DND-41 (cell line): ENCODE results near the gene SMTNL2.
"Not testable (repeated sequence)": the region's sequence is repeated elsewhere in the genome, so short reads cannot be mapped to it uniquely, and the experiment has no call there.

Source experiments
- ATAC-seq: fragments of 200-7000 bp; cut with Tn5 transposase; 3 replicates; pipeline ENCODE4 v1.9.1; 2021; ENCODE audit warnings: low read depth; ENCODE audit not compliant: insufficient read depth
- DNase-seq: peaks from one replicate; pipeline ENCODE4 v3.0.0-alpha.2; 2020
- H2AFZ ChIP-seq: 2 replicates; pipeline ENCODE4 v1.6.0; 2012; ENCODE audit warnings: low read depth, low read length
- H3K27ac ChIP-seq: 2 replicates; pipeline ENCODE4 v1.5.1; 2012; ENCODE audit warnings: low read length, inconsistent platforms
- H3K27me3 ChIP-seq: fragments of 200-600 bp; sonication (generic); 2 replicates; pipeline ENCODE4 v1.6.0; 2012; ENCODE audit warnings: low read length, mild to moderate bottlenecking, inconsistent platforms; ENCODE audit not compliant: insufficient read depth, poor library complexity
- H3K36me3 ChIP-seq: 2 replicates; pipeline ENCODE4 v1.5.1; 2012; ENCODE audit warnings: low read length, inconsistent platforms; ENCODE audit not compliant: insufficient read depth
- H3K4me1 ChIP-seq: 2 replicates; pipeline ENCODE4 v1.5.1; 2012; ENCODE audit warnings: mild to moderate bottlenecking, low read length; ENCODE audit not compliant: insufficient read depth
- H3K4me2 ChIP-seq: 2 replicates; pipeline ENCODE4 v1.6.0; 2012; ENCODE audit warnings: mild to moderate bottlenecking, moderate library complexity, low read length, inconsistent platforms; ENCODE audit not compliant: insufficient read depth
- H3K4me3 ChIP-seq, 2 experiments: fragments of 200-600 bp in 1 of 2; shearing (Covaris generic) in 1 of 2; 2 replicates each; pipeline ENCODE4 v1.5.1; 2012 to 2016; ENCODE audit warnings: inconsistent platforms in 2 of 2, low read length in 2 of 2, mild to moderate bottlenecking in 2 of 2, low read depth in 1 of 2, moderate library complexity in 1 of 2
- H3K79me2 ChIP-seq: 2 replicates; pipeline ENCODE4 v1.6.0; 2012; ENCODE audit warnings: low read length, inconsistent platforms; ENCODE audit not compliant: insufficient read depth
- H3K9ac ChIP-seq: 2 replicates; pipeline ENCODE4 v1.6.0; 2012; ENCODE audit warnings: low read depth, mild to moderate bottlenecking, inconsistent platforms, low read length, moderate library complexity
- H3K9me3 ChIP-seq: 2 replicates; pipeline ENCODE4 v1.5.1; 2012; ENCODE audit warnings: low read length, moderate library complexity, mild to moderate bottlenecking, inconsistent platforms; ENCODE audit not compliant: insufficient read depth, severe bottlenecking
- H4K20me1 ChIP-seq: 2 replicates; pipeline ENCODE4 v1.6.0; 2012; ENCODE audit warnings: low read length; ENCODE audit not compliant: insufficient read depth
- EZH2 ChIP-seq: IDR thresholded peaks from 3 replicates; pipeline ENCODE4 v1.6.1; 2012; ENCODE audit warnings: borderline replicate concordance, low read depth, mild to moderate bottlenecking, moderate library complexity, low read length, inconsistent platforms; ENCODE audit not compliant: severe bottlenecking
- TF ChIP-seq, protein P1 (sequence below): IDR thresholded peaks from 2 replicates; pipeline ENCODE4 v1.5.1; 2012; ENCODE audit warnings: borderline replicate concordance, low read length, moderate library complexity, mild to moderate bottlenecking; ENCODE audit not compliant: poor library complexity, severe bottlenecking; ENCODE audit errors: extremely low read depth

Gene SMTNL2

DNA sequence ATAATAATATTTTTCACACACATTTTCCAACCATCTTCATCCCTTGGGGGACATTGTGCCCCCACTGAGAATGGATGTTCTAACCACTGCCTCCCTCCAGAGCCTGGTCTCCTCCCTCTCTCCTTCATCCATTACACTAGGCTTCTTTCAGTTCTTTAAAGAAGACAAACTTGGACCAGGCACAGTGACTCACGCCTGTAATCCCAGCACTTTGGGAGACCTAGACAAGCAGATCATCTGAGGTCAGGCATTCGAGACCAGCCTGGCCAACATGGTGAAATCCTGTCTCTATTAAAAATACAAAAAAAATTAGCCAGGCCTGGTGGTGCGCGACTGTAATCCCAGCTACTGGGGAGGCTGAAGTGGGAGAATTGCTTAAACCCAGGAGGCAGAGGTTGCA lies 50.6 kb downstream of the SMTNL2 start:
- TF ChIP-seq, protein P1, sequence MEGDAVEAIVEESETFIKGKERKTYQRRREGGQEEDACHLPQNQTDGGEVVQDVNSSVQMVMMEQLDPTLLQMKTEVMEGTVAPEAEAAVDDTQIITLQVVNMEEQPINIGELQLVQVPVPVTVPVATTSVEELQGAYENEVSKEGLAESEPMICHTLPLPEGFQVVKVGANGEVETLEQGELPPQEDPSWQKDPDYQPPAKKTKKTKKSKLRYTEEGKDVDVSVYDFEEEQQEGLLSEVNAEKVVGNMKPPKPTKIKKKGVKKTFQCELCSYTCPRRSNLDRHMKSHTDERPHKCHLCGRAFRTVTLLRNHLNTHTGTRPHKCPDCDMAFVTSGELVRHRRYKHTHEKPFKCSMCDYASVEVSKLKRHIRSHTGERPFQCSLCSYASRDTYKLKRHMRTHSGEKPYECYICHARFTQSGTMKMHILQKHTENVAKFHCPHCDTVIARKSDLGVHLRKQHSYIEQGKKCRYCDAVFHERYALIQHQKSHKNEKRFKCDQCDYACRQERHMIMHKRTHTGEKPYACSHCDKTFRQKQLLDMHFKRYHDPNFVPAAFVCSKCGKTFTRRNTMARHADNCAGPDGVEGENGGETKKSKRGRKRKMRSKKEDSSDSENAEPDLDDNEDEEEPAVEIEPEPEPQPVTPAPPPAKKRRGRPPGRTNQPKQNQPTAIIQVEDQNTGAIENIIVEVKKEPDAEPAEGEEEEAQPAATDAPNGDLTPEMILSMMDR = no peak
- no peak for TF ChIP-seq EZH2
- Histone ChIP-seq H3K27me3 (peaks cover 24% of the 10 kb centered on the region), H3K4me1 (no peaks in the 10 kb centered on the region), H3K27ac (no peak overlapping the region), H3K4me2 (no peak overlapping the region), H3K4me3 (no peak overlapping the region), H3K36me3 (no peaks in the 10 kb centered on the region), H3K9ac (no peak overlapping the region), H3K9me3 (no peaks in the 10 kb centered on the region), H2AFZ (no peak overlapping the region), H3K79me2 (no peaks in the 10 kb centered on the region), H4K20me1 (peaks cover 3% of the 10 kb centered on the region; the same call in 1 of the 2 replicates)
- DNase-seq (no peak), ATAC-seq (no peak)

DNA sequence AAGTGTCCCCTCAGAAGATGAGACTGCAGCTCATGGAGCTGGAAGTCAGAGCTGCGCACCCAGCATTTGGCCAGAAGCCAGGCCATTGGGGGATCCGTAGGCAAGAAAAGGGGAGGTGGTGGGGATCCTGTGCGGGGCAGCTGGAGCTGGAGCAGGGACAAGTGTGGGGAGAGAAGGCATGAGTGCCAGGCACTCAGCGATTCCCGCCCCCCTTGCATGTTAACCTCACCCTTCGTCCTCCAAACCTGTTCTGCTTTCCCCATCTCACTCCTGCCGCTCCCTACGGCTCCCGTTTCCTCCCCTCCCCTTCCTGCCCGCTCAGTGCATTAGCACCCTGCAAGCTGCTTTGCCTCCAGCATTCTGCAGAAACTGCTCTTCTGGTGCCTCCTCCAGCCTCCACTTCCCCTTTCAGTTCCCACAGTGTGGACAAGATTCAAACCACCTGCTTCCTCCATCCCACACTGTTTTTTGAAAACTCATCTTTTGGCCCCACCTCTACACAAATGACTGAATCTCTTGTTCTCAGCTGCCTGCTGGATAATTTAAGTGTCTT lies 51.6 kb downstream of the SMTNL2 start:
- TF ChIP-seq, protein P1 = no peak
- no peak for TF ChIP-seq EZH2
- Histone ChIP-seq H3K27ac (no peak overlapping the region), H3K9me3 (no peaks in the 10 kb centered on the region), H3K4me1 (no peaks in the 10 kb centered on the region), H3K9ac (no peak overlapping the region), H3K27me3 (peaks cover 24% of the 10 kb centered on the region), H3K4me2 (no peak overlapping the region), H2AFZ (no peak overlapping the region), H4K20me1 (peaks cover 3% of the 10 kb centered on the region; the same call in 1 of the 2 replicates), H3K4me3 (no peak overlapping the region), H3K79me2 (no peaks in the 10 kb centered on the region), H3K36me3 (no peaks in the 10 kb centered on the region)
- ATAC-seq (no peak), DNase-seq (no peak)

DNA sequence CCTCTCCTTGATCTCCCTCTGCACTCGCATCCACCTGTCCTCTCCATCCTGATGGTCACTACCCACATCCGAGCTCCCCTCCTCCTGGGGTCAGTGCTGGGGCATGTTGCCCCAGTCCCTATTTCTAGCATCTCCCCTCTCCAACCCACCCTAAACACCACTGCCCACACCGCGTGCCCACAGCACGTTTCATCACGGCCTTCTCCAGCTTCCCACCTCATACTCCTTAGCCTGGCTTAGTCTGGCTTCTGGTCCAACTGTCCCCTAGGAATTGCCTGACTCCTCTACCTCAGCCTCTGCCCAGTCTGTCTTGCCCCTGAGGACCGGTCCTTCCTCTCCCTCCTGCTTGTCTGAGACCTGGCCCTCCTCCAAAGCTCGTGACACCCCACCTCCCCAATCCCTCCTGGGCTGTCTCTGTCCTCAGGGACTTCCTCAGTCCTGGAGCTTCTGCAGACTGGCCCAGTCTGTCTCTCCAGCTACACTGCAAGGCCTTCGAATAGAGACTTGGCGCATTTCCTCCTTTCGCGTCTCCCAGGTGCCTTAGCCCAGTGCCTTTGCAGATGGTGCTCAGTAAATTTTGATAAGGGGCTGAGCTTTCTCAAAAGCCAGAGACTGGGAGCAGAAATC lies 52.3 kb downstream of the SMTNL2 start:
- DNase-seq = no peak
- no peak overlapping the region for H3K9ac ChIP-seq
- H3K4me3 ChIP-seq = no peak overlapping the region
- no peaks in the 10 kb centered on the region for H3K79me2 ChIP-seq
- no peaks in the 10 kb centered on the region for H3K4me1 ChIP-seq
- H4K20me1 ChIP-seq = peaks cover 3% of the 10 kb centered on the region; the same call in 1 of the 2 replicates
- ATAC-seq = no peak
- H3K36me3 ChIP-seq = no peaks in the 10 kb centered on the region
- no peak overlapping the region for H2AFZ ChIP-seq
- no peak overlapping the region for H3K27ac ChIP-seq
- H3K9me3 ChIP-seq = no peaks in the 10 kb centered on the region
- TF ChIP-seq, protein P1 = no peak
- TF ChIP-seq EZH2 = no peak
- no peak overlapping the region for H3K4me2 ChIP-seq
- H3K27me3 ChIP-seq = peaks cover 24% of the 10 kb centered on the region

DNA sequence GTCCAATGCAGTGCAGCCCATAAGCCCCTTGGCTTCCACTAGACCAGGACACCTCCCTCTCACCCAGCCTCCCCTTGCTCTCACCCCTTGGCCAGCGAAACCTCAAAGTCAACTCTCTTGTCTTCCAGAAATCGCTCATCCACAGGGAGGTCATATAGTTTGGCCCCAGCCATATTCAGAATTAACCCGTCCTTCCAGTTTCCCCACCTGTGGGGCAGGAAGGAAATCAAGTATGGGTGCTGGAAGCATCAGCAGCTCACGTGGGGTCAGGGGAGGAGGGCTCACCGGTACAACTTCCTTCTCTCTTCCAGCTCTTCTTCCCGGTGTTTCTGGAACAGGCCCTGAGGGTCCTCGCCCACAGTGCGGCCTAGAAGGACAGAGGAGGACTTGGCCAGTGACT lies 54.4 kb downstream of the SMTNL2 start:
- H3K4me1 ChIP-seq, H2AFZ ChIP-seq, H4K20me1 ChIP-seq, DNase-seq, H3K79me2 ChIP-seq, H3K36me3 ChIP-seq, H3K4me3 ChIP-seq, H3K27ac ChIP-seq, ATAC-seq, H3K9me3 ChIP-seq, H3K4me2 ChIP-seq, H3K9ac ChIP-seq: not testable (repeated sequence)
- H3K27me3 ChIP-seq = peaks cover 33% of the 10 kb centered on the region

DNA sequence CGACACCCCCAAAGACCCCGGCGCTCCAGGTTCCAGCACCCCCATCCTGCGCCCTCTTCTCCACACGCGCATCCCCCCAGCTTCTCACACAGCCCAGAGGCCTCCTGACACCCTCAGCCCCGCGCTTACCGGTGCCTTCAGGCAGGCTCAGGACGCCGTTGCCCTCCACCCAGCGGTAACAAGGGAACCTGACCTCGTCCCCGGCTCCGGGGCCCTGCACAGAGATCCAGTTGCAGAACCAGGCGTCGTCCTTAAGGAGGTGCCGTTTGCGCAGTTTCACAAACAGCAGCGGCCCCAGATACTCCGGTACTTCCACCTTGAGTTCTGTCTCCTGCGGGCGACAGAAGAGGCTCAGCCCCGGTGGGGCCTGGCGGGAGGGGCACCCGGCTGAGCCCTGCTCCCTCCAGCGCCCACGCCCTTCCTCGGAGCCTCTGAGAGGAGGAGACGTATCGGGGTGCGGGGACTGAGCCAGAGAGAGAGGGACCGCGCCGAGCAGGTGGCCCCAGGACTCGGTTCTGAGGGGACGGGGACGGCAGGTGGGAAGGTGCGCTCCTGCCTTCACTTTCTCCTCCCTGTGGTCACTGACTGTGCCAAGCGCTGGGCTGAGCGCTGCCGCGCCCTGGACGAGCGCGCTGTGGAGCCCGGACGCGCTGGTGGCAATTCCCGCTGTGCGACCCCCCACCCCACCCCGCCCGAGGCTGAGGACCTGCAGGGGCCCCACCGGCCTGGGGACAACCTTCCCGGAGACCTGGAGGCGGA lies 55.2 kb downstream of the SMTNL2 start:
- not testable (repeated sequence) for H4K20me1 ChIP-seq, H2AFZ ChIP-seq, H3K79me2 ChIP-seq, H3K27ac ChIP-seq, H3K9ac ChIP-seq, H3K36me3 ChIP-seq, H3K4me1 ChIP-seq, ATAC-seq, H3K9me3 ChIP-seq, H3K4me2 ChIP-seq, H3K4me3 ChIP-seq, DNase-seq
- H3K27me3 ChIP-seq = peaks cover 37% of the 10 kb centered on the region
